Measurements from ENCODE around the gene BHMT.
"Not testable (repeated sequence)": the region's sequence is repeated elsewhere in the genome, so short reads cannot be mapped to it uniquely, and the experiment has no call there.

Gene BHMT

DNA sequence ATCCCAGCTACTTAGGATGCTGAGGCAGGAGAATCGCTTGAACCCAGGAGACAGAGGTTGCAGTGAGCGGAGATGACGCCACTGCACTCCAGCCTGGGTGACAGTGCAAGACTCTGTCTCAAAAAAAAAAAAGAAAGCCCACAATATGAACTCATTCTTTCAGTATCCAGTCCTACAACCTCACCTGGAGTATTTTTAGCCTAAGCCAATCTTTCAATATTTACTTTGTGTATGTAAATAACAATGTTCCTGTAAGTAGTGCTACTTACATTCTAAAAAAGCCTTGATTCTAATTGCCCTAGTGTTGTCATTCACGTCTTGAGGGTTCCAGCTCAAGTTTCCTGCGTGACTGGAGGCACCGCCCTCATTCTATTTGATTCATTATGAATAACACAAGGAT, 62.0 kb downstream of the BHMT start:
- DNase-seq: no peak

DNA sequence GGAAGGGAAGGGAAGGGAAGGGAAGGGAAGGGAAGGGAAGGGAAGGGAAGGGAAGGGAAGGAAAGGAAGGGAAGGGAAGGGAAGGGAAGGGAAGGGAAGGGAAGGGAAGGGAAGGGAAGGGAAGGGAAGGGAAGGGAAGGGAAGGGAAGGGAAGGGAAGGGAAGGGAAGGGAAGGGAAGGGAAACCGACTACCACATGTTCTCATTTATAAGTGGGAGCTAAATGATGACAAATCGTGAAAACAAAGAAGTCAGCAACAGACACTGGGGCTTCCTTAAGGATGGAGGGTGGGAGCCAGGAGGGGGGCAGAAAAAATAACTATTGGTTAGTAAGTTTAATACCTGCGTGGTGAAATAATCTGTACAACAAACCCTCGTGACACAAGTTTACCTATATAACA, 68.8 kb downstream of the BHMT start:
- DNase-seq: not testable (repeated sequence)

DNA sequence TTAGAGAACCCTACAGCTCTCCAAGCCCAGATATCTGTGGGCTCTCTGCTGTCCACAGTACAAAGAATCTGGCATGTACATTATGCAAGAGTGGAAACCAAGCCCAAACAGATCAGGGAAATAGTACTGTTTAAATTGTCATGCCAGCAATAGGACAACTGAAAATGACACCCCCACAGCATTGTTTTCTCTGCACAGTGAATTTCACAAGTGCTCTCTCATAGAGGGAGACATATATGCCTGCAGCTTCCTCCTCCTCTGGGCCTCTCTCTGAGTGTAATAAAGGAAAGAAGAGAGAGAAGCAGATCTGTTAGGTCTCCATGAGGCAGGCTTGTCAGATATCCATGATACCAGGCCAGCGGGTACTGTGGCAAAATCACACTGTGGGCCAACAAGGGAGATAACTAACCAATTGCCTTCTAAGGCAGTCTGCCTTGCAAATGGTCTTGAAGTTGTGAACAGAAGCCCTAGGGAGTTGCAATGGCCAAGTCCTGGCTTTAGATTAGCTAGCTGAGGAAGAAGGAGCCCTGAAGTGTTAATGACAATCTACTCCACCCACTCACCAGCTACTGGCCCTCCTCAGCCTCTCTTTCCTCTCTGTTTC, 69.9 kb downstream of the BHMT start:
- no peak for DNase-seq
